IMR-90 (cell line): Measurements from ENCODE around the gene CHD9. TPM values are rescaled to one million over a fixed set of nuclear protein-coding genes. Genes with fewer than 3 reads are reported as not detected.
A peak's percentile ranks its signal among the peaks of the same experiment; 100 is the strongest.

Source experiments
- ATAC-seq: fragments of 200-7000 bp; cut with Tn5 transposase; 2 replicates; pipeline ENCODE4 v1.9.1; 2020; ENCODE audit warnings: low read depth, mild to moderate bottlenecking, moderate library complexity
- BruUV-seq: library from RNA; stranded (reverse); fragments of 400-500 nt; replicated peaks from 2 replicates; lab custom pipeline; 2021; lab: Mats Ljungman, UMichigan
- CTCF ChIA-PET: fragments of 300-600 bp; formaldehyde crosslinking; extraction: SDS; loops from one replicate; lab custom pipeline; 2021; ENCODE audit warnings: antibody characterized with exemption; lab: Yijun Ruan, JAX
- POLR2A ChIA-PET: fragments of 300-600 bp; sonication (Branson Sonifier 250); formaldehyde crosslinking; loops from one replicate; lab custom pipeline; 2022; ENCODE audit warnings: antibody characterized with exemption; ENCODE audit not compliant: unreplicated experiment; lab: Charles Lee
- DNase-seq: peaks from one replicate; pipeline ENCODE4 v3.0.0; 2013
- H2AFZ ChIP-seq: replicated peaks from 2 replicates; pipeline ENCODE3; 2013; ENCODE audit warnings: low read length, mild to moderate bottlenecking; ENCODE audit not compliant: poor library complexity
- H2AK5ac ChIP-seq: 2 replicates; pipeline ENCODE4 v1.6.1; 2013; ENCODE audit warnings: low read depth, low read length, inconsistent platforms
- H2AK9ac ChIP-seq: replicated peaks from 2 replicates; pipeline ENCODE3; 2013; ENCODE audit warnings: mild to moderate bottlenecking, low read depth, low read length, moderate library complexity; ENCODE audit not compliant: poor library complexity
- H2BK120ac ChIP-seq: 2 replicates; pipeline ENCODE4 v1.6.1; 2013; ENCODE audit warnings: low read depth, low read length, inconsistent platforms
- H2BK15ac ChIP-seq: 3 replicates; pipeline ENCODE4 v1.6.1; 2013; ENCODE audit warnings: low read depth, low read length, inconsistent platforms
- H2BK20ac ChIP-seq: 2 replicates; pipeline ENCODE4 v1.6.1; 2013; ENCODE audit warnings: low read depth, mild to moderate bottlenecking, inconsistent platforms, low read length, moderate library complexity
- H2BK5ac ChIP-seq: 2 replicates; pipeline ENCODE4 v1.6.1; 2013; ENCODE audit warnings: mild to moderate bottlenecking, low read depth, low read length, inconsistent platforms; ENCODE audit not compliant: poor library complexity, severe bottlenecking
- H3K14ac ChIP-seq: replicated peaks from 2 replicates; pipeline ENCODE4 v1.6.1; 2013; ENCODE audit warnings: low read depth, low read length, inconsistent platforms
- H3K18ac ChIP-seq: 2 replicates; pipeline ENCODE4 v1.6.1; 2013; ENCODE audit warnings: low read depth, low read length, control low read depth
- H3K23ac ChIP-seq: 2 replicates; pipeline ENCODE4 v1.6.1; 2013; ENCODE audit warnings: low read depth, low read length, inconsistent platforms
- H3K27ac ChIP-seq: 2 replicates; pipeline ENCODE4 v1.5.1; 2013; ENCODE audit warnings: mild to moderate bottlenecking, control low read depth, low read length; ENCODE audit not compliant: insufficient read depth
- H3K27me3 ChIP-seq: 2 replicates; pipeline ENCODE4 v1.6.1; 2013; ENCODE audit warnings: low read length; ENCODE audit not compliant: control insufficient read depth, insufficient read depth
- H3K36me3 ChIP-seq: 2 replicates; pipeline ENCODE4 v1.6.1; 2013; ENCODE audit warnings: low read length, mixed read lengths; ENCODE audit not compliant: control insufficient read depth, insufficient read depth
- H3K4ac ChIP-seq: 2 replicates; pipeline ENCODE4 v1.6.1; 2013; ENCODE audit warnings: low read depth, low read length, inconsistent platforms
- H3K4me1 ChIP-seq: 2 replicates; pipeline ENCODE4 v1.6.1; 2013; ENCODE audit warnings: low read length, mixed read lengths; ENCODE audit not compliant: control insufficient read depth, insufficient read depth
- H3K4me2 ChIP-seq: 2 replicates; pipeline ENCODE4 v1.6.1; 2013; ENCODE audit warnings: low read depth, mild to moderate bottlenecking, control low read depth, low read length, moderate library complexity
- H3K4me3 ChIP-seq: 2 replicates; pipeline ENCODE4 v1.5.1; 2013; ENCODE audit warnings: low read depth, mild to moderate bottlenecking, control low read depth, low read length, moderate library complexity; ENCODE audit not compliant: insufficient read depth
- H3K56ac ChIP-seq: 2 replicates; pipeline ENCODE4 v1.6.1; 2013; ENCODE audit warnings: low read length, inconsistent platforms; ENCODE audit not compliant: insufficient read depth; ENCODE audit errors: extremely low read depth
- H3K79me1 ChIP-seq, 2 experiments: 2 replicates each; pipeline ENCODE4 v1.6.1; 2013; ENCODE audit warnings: low read length in 2 of 2, inconsistent platforms in 1 of 2, low read depth in 1 of 2
- H3K9ac ChIP-seq: 2 replicates; pipeline ENCODE4 v1.6.1; 2013; ENCODE audit warnings: low read depth, low read length, control low read depth
- H3K9me1 ChIP-seq: 2 replicates; pipeline ENCODE4 v1.6.1; 2013; ENCODE audit warnings: low read length, inconsistent platforms; ENCODE audit not compliant: insufficient read depth
- H3K9me3 ChIP-seq: 2 replicates; pipeline ENCODE4 v1.6.1; 2013; ENCODE audit warnings: low read length; ENCODE audit not compliant: control insufficient read depth, insufficient read depth
- H4K20me1 ChIP-seq: 2 replicates; pipeline ENCODE4 v1.6.1; 2013; ENCODE audit warnings: low read length, inconsistent platforms; ENCODE audit not compliant: insufficient read depth
- H4K5ac ChIP-seq: 2 replicates; pipeline ENCODE4 v1.6.1; 2013; ENCODE audit warnings: mild to moderate bottlenecking, low read depth, low read length, control low read depth
- H4K8ac ChIP-seq, 2 experiments: 2 replicates each; pipeline ENCODE4 v1.6.1; 2013; ENCODE audit warnings: low read depth in 2 of 2, low read length in 2 of 2, control low read depth in 1 of 2, inconsistent platforms in 1 of 2
- H4K91ac ChIP-seq: 2 replicates; pipeline ENCODE4 v1.6.1; 2013; ENCODE audit warnings: low read depth, low read length, inconsistent platforms; ENCODE audit not compliant: insufficient read depth
- CEBPB ChIP-seq: IDR thresholded peaks from 2 replicates; pipeline ENCODE4 v1.6.1; 2012; ENCODE audit warnings: low read depth, low read length, improper control_type of control experiment
- CHD1 ChIP-seq: IDR thresholded peaks from 2 replicates; pipeline ENCODE4 v1.6.1; 2012; ENCODE audit warnings: low read depth, low read length, improper control_type of control experiment
- CTCF ChIP-seq: conservative IDR thresholded peaks from 2 replicates; pipeline ENCODE4 v1.5.1; 2012; ENCODE audit warnings: mild to moderate bottlenecking, low read depth, low read length, improper control_type of control experiment
- ELK1 ChIP-seq: fragments of 150-350 bp; IDR thresholded peaks from 2 replicates; pipeline ENCODE4 v1.6.1; 2016; ENCODE audit warnings: low read depth, mild to moderate bottlenecking, low read length, moderate library complexity, borderline replicate concordance
- FOS ChIP-seq: fragments of 150-350 bp; IDR thresholded peaks from 2 replicates; pipeline ENCODE4 v1.6.1; 2016; ENCODE audit warnings: low read depth, low read length
- MAZ ChIP-seq: IDR thresholded peaks from 2 replicates; pipeline ENCODE4 v1.6.1; 2012; ENCODE audit warnings: low read depth, mild to moderate bottlenecking, low read length, improper control_type of control experiment, moderate library complexity, borderline replicate concordance
- MXI1 ChIP-seq: IDR thresholded peaks from 2 replicates; pipeline ENCODE4 v1.6.1; 2012; ENCODE audit warnings: low read depth, mild to moderate bottlenecking, low read length, moderate library complexity, borderline replicate concordance
- NFE2L2 ChIP-seq: fragments of 150-350 bp; IDR thresholded peaks from 2 replicates; pipeline ENCODE4 v1.6.1; 2016; ENCODE audit warnings: low read depth, mild to moderate bottlenecking, low read length
- POLR2A ChIP-seq: IDR thresholded peaks from 2 replicates; pipeline ENCODE4 v1.6.1; 2012; ENCODE audit warnings: mild to moderate bottlenecking, low read depth, low read length
- RAD21 ChIP-seq: IDR thresholded peaks from 2 replicates; pipeline ENCODE4 v1.6.1; 2012; ENCODE audit warnings: low read length, improper control_type of control experiment
- RCOR1 ChIP-seq: IDR thresholded peaks from 2 replicates; pipeline ENCODE4 v1.6.1; 2012; ENCODE audit warnings: mild to moderate bottlenecking, low read length, improper control_type of control experiment; ENCODE audit not compliant: insufficient replicate concordance
- RFX5 ChIP-seq: IDR thresholded peaks from 2 replicates; pipeline ENCODE4 v1.8.0; 2012; ENCODE audit warnings: low read depth, mild to moderate bottlenecking, low read length, moderate library complexity
- SMC3 ChIP-seq: fragments of 150-350 bp; IDR thresholded peaks from 2 replicates; pipeline ENCODE4 v1.6.1; 2016; ENCODE audit warnings: low read depth, mild to moderate bottlenecking, antibody characterized with exemption, low read length, moderate library complexity
- USF2 ChIP-seq: fragments of 150-350 bp; IDR thresholded peaks from 2 replicates; pipeline ENCODE4 v1.6.1; 2017; ENCODE audit warnings: mild to moderate bottlenecking, antibody characterized with exemption, low read length, low read depth
- dilution Hi-C: fragments of 300-500 bp; cut with HindIII; formaldehyde crosslinking; loops from one replicate; pipeline ENCODE4 v1.14.3; 2018; ENCODE audit warnings: low sequenced_read_pairs; ENCODE audit not compliant: unreplicated experiment
- in situ Hi-C: fragments of 300-500 bp; cut with MboI; formaldehyde crosslinking; loops from 3 replicates; pipeline ENCODE4 v1.14.3; 2019; ENCODE audit warnings: low sequenced_read_pairs, inconsistent platforms, mixed read lengths
- intact Hi-C: fragments of 100-400 bp; cut with micrococcal nuclease; formaldehyde crosslinking; loops from 2 replicates; pipeline ENCODE4 v1.10.0; 2022
- polyA plus RNA-seq, 3 experiments: library from polyadenylated mRNA; depleted of rRNA; stranded (reverse); fragments of >200 nt; gene quantifications; 2 replicates each; pipeline ENCODE4 v1.2.3, GENCODE V29; 2012; ENCODE audit warnings: low replicate concordance in 1 of 3
- total RNA-seq: library from RNA; depleted of rRNA; stranded (reverse); fragments of >200 nt; gene quantifications from 2 replicates; pipeline ENCODE4 v1.2.3, GENCODE V29; 2012

Gene CHD9
- total and polyA plus RNA-seq, 2 of the 4 experiments (the other 2 are of a cell fraction), result 9.1 to 48.8 TPM

GRCh38 chr16:53152329-53152728, 97.5 kb downstream of the CHD9 start:
- CTCF ChIA-PET, result no interaction called here
- Histone ChIP-seq H2AK5ac (no peak overlapping the region), H2BK5ac (no peak overlapping the region), H3K9me3 (no peaks in the 10 kb centered on the region), H3K4ac (no peak overlapping the region), H3K27ac (no peak overlapping the region), H4K8ac (no peak overlapping the region), H3K4me3 (no peak overlapping the region), H2AFZ (no peak overlapping the region), H3K27me3 (no peaks in the 10 kb centered on the region), H4K91ac (no peak overlapping the region), H3K18ac (no peak overlapping the region), H4K5ac (no peak overlapping the region), H2BK15ac (no peak overlapping the region), H3K9ac (no peak overlapping the region), H3K79me1 (peaks cover 14 to 43% of the 10 kb centered on the region in 2 experiments; a peak in 3 of 4 replicates), H3K36me3 (peaks cover 7% of the 10 kb centered on the region), H2BK20ac (no peak overlapping the region), H3K4me1 (peaks cover 7% of the 10 kb centered on the region), H2BK120ac (no peak overlapping the region), H3K56ac (no peak overlapping the region), H4K20me1 (peaks cover 30% of the 10 kb centered on the region), H3K9me1 (no peaks in the 10 kb centered on the region), H3K4me2 (no peak overlapping the region), H3K23ac (no peak overlapping the region), H2AK9ac (no peak overlapping the region), H3K14ac (no peak overlapping the region; the same call in 1 of the 2 replicates)
- dilution Hi-C loops (no loop called here), intact Hi-C loops (no loop called here), in situ Hi-C loops (loop anchor here (10.0 kb wide), 1 partner anchor 98 kb away; the partner anchor contains the start of genes CHD9 and CHD9NB)
- no TSS peak for BruUV-seq
- 0 out of 2 replicates have a peak, but pooled peaks have one; percentile 40 for ATAC-seq
- TF ChIP-seq RCOR1 (no peak), CTCF (no peak), ELK1 (no peak), NFE2L2 (no peak), USF2 (no peak), MAZ (no peak), POLR2A (no peak), RAD21 (no peak), SMC3 (no peak), CHD1 (no peak), MXI1 (no peak), FOS (no peak), CEBPB (no peak), RFX5 (no peak)
- peak; percentile 6 for DNase-seq
- POLR2A ChIA-PET, result no interaction called here
